Hepatocyte (in vitro differentiated cells): ENCODE measurements around the gene AUTS2. TPM values are rescaled to one million over a fixed set of nuclear protein-coding genes. Genes with fewer than 3 reads are reported as not detected.

Experiments used
- DNase-seq: peaks from one replicate; pipeline ENCODE4 v3.0.0-alpha.2; 2016; ENCODE audit warnings: low spot score
- H2AFZ ChIP-seq: fragments of 200-600 bp; sonication (generic); 2 replicates; pipeline ENCODE4 v1.6.0; 2016; ENCODE audit warnings: antibody characterized with exemption, mild to moderate bottlenecking
- H3K27ac ChIP-seq: fragments of 200-600 bp; sonication (generic); 2 replicates; pipeline ENCODE4 v1.5.1; 2016; ENCODE audit warnings: mild to moderate bottlenecking
- H3K27me3 ChIP-seq: fragments of 200-600 bp; sonication (generic); 2 replicates; pipeline ENCODE4 v1.6.1; 2016
- H3K36me3 ChIP-seq: fragments of 200-600 bp; sonication (generic); replicated peaks from 2 replicates; pipeline ENCODE4 v1.5.1; 2016; ENCODE audit warnings: low read depth; ENCODE audit not compliant: insufficient read depth
- H3K4me1 ChIP-seq: fragments of 200-600 bp; sonication (generic); 2 replicates; pipeline ENCODE4 v1.5.1; 2016; ENCODE audit warnings: mild to moderate bottlenecking, moderate library complexity; ENCODE audit not compliant: insufficient read depth
- H3K4me2 ChIP-seq: fragments of 200-600 bp; sonication (generic); 2 replicates; pipeline ENCODE4 v1.6.0; 2016
- H3K4me3 ChIP-seq: fragments of 200-600 bp; sonication (generic); 2 replicates; pipeline ENCODE4 v1.5.1; 2016; ENCODE audit warnings: mild to moderate bottlenecking
- H3K79me2 ChIP-seq: fragments of 200-600 bp; sonication (generic); 2 replicates; pipeline ENCODE4 v1.6.0; 2017; ENCODE audit warnings: mild to moderate bottlenecking
- H3K9me2 ChIP-seq: fragments of 200-600 bp; sonication (generic); replicated peaks from 2 replicates; pipeline ENCODE4 v1.6.0; 2017; ENCODE audit warnings: mild to moderate bottlenecking; ENCODE audit not compliant: insufficient read depth
- H3K9me3 ChIP-seq: fragments of 200-600 bp; sonication (generic); 2 replicates; pipeline ENCODE4 v1.5.1; 2016; ENCODE audit warnings: low read depth, mild to moderate bottlenecking
- H4K20me1 ChIP-seq: fragments of 200-600 bp; sonication (generic); 2 replicates; pipeline ENCODE4 v1.6.0; 2016; ENCODE audit warnings: mild to moderate bottlenecking; ENCODE audit not compliant: insufficient read depth, poor library complexity, severe bottlenecking
- EZH2 ChIP-seq: fragments of 200-600 bp; sonication (generic); IDR thresholded peaks from 2 replicates; pipeline ENCODE4 v1.6.1; 2016; ENCODE audit warnings: antibody characterized with exemption, mild to moderate bottlenecking, borderline replicate concordance
- EZH2phosphoT487 ChIP-seq: fragments of 200-600 bp; sonication (generic); IDR thresholded peaks from one replicate; pipeline ENCODE4 v1.6.1; 2018; ENCODE audit warnings: antibody characterized with exemption, mild to moderate bottlenecking, low read depth, moderate library complexity; ENCODE audit not compliant: unreplicated experiment, severe bottlenecking
- WGBS: methylation state at CpG from one replicate; pipeline ENCODE4 v1.1.6; 2016; ENCODE audit warnings: low lambda C conversion rate; ENCODE audit errors: missing lambda C conversion rate; 5-methylcytosine and 5-hydroxymethylcytosine counted together
- polyA plus RNA-seq: library from polyadenylated mRNA; unstranded; fragments of >200 nt; fragmentation: Nextera tagmentation; extraction: Ambion mirVana; gene quantifications from 2 replicates; pipeline ENCODE4 v1.2.1, GENCODE V29; 2016
- total RNA-seq: library from RNA; depleted of rRNA; stranded (reverse); fragments of >200 nt; gene quantifications from 2 replicates; pipeline ENCODE4 v1.2.3, GENCODE V29; 2014
- TF ChIP-seq, protein P1 (sequence below): fragments of 200-600 bp; sonication (generic); IDR thresholded peaks from 2 replicates; pipeline ENCODE4 v1.5.1; 2016; ENCODE audit warnings: antibody characterized with exemption, mild to moderate bottlenecking; ENCODE audit not compliant: poor library complexity

The AUTS2 gene
- total and polyA plus RNA-seq, 2 experiments from 2014 or later = 34.4 to 40.9 TPM

DNA sequence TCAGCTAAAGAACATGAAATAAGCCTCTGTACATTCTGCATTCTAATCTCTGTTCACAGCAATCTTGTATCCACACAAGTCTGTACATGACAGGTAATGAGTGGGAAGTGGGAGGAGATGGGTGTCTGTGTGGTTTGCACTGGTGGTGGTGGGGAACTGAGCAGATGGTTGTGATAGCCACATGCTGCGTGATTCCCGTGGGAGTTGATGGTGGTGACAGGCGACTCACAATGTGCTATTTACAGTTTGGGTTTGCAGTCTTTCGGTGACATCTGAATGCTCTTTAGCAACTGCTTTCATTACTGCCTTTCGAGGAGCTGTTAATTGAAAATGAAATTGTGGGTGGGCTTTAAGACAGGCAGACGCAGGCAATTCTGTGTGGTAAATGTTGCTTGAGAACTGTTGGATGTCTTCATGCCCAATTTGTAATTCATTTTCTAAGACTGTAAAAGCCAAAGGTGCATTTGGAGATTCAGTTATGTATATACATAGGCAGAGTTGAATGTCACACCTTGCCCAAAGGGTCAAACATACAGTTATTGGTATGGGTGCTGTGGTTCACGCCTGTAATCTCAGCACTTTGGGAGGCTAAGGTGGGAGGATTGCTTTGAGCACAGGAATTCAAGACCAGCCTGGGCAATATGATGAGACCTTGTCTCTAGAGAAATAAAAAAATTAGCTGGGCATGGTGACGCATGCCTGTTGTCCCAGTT is 308.2 kb downstream of the AUTS2 start:
- Histone ChIP-seq H3K79me2 (no peaks in the 10 kb centered on the region), H3K4me2 (no peak overlapping the region), H3K4me1 (peaks cover 15% of the 10 kb centered on the region), H3K4me3 (no peak overlapping the region), H4K20me1 (peaks cover 9% of the 10 kb centered on the region), H2AFZ (no peak overlapping the region), H3K9me2 (no peaks in the 10 kb centered on the region), H3K27ac (no peak overlapping the region), H3K27me3 (peaks cover 6% of the 10 kb centered on the region), H3K9me3 (no peaks in the 10 kb centered on the region), H3K36me3 (no peaks in the 10 kb centered on the region)
- TF ChIP-seq EZH2 (no peak), EZH2phosphoT487 (no peak)
- TF ChIP-seq, protein P1, sequence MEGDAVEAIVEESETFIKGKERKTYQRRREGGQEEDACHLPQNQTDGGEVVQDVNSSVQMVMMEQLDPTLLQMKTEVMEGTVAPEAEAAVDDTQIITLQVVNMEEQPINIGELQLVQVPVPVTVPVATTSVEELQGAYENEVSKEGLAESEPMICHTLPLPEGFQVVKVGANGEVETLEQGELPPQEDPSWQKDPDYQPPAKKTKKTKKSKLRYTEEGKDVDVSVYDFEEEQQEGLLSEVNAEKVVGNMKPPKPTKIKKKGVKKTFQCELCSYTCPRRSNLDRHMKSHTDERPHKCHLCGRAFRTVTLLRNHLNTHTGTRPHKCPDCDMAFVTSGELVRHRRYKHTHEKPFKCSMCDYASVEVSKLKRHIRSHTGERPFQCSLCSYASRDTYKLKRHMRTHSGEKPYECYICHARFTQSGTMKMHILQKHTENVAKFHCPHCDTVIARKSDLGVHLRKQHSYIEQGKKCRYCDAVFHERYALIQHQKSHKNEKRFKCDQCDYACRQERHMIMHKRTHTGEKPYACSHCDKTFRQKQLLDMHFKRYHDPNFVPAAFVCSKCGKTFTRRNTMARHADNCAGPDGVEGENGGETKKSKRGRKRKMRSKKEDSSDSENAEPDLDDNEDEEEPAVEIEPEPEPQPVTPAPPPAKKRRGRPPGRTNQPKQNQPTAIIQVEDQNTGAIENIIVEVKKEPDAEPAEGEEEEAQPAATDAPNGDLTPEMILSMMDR = no peak
- no peak for DNase-seq
- 84% methylated on average over 8 of the region's 8 CpGs for WGBS

DNA sequence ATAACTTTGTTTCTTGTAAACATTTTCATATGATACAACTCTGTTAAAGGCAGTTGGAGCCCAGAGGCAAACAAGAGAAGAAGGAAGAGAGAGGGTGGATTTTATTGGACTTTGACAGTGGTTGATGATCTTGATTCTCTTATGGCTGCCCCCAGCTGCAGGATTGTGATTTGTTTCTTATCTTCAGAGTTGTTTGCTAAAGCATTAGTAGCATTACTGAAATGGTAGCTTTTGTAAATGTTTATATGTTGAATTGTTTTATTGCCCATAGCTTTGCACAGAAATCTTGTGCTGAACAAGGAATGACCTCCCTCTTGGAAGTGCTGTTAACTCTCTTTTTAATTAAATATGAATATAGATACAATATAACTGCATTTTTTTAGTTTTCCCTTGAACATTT is 309.4 kb downstream of the AUTS2 start:
- Histone ChIP-seq H3K4me3 (no peak overlapping the region), H3K4me2 (peak overlapping the region; percentile 17)
- DNase-seq = peak; percentile 18

DNA sequence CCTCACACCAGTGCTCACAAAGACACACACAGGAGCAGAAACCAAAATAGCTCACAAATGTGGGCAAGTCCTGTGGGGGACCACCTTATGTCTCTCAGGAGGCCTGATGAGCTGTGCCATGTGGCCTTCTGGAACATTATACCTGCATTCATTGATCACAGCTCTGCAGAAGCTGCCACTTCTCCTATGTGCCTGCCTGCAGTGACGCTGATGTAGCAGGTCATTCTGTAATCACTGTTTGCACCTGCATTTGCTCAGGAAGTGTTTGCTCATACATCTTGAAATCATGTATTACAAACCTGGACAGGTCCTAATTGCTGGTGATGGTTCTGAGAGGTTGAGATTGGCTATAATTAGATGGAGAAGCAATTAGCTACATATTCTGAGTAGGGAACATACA is 310.2 kb downstream of the AUTS2 start:
- TF ChIP-seq, protein P1 = no peak
- TF ChIP-seq EZH2phosphoT487 (no peak), EZH2 (no peak)
- DNase-seq = no peak

More for the DNA sequence above, 309.4 kb downstream of the AUTS2 start:
- peak; percentile 99 for TF ChIP-seq EZH2phosphoT487
- TF ChIP-seq, protein P1 = no peak
- no peak for TF ChIP-seq EZH2
- Histone ChIP-seq H2AFZ (no peak overlapping the region), H3K79me2 (no peaks in the 10 kb centered on the region), H3K9me3 (no peaks in the 10 kb centered on the region), H3K9me2 (no peaks in the 10 kb centered on the region), H3K4me1 (peaks cover 15% of the 10 kb centered on the region), H4K20me1 (peaks cover 9% of the 10 kb centered on the region), H3K27me3 (no peaks in the 10 kb centered on the region), H3K36me3 (no peaks in the 10 kb centered on the region), H3K27ac (no peak overlapping the region)

More for the DNA sequence above, 310.2 kb downstream of the AUTS2 start:
- Histone ChIP-seq H3K4me2 (peak overlapping the region; percentile 17), H4K20me1 (peaks cover 9% of the 10 kb centered on the region), H3K4me3 (no peak overlapping the region), H3K36me3 (no peaks in the 10 kb centered on the region), H3K9me2 (no peaks in the 10 kb centered on the region), H3K27ac (no peak overlapping the region), H3K4me1 (peaks cover 15% of the 10 kb centered on the region), H3K9me3 (no peaks in the 10 kb centered on the region), H3K79me2 (no peaks in the 10 kb centered on the region), H2AFZ (no peak overlapping the region), H3K27me3 (no peaks in the 10 kb centered on the region)
- 67% methylated on average over 1 of the region's 1 CpG for WGBS
